ENCODE measurements around the gene DCHS1. TPM values are rescaled to one million over a fixed set of nuclear protein-coding genes. Genes with fewer than 3 reads are reported as not detected.

DCHS1 gene
- 0.11 to 0.16 TPM (median 0.14 TPM) in 5 replicates for total RNA-seq (2022; extraction: Qiagen RNA extraction; ENCODE audit: low read depth)

GRCh38 chr11:6655790-6656583 lies at the start of gene DCHS1:
TSS of gene DCHS1 (minus strand) at chr11:6655809. CDS start at chr11:6641613, 14,196 bp downstream.

GRCh38 chr11:6682936-6683861 lies 27.6 kb upstream of the DCHS1 start, which contains the start of gene MRPL17:
TSS of gene MRPL17 (minus strand) at chr11:6683340. CDS start at chr11:6683296, 44 bp downstream.

GRCh38 chr11:6619004-6619745 lies 36.4 kb downstream of the DCHS1 start, which contains the start of gene TPP1:
TSS of gene TPP1 (minus strand) at chr11:6619422. CDS start at chr11:6619400, 22 bp downstream.

GRCh38 chr11:6612213-6613041 lies 43.2 kb downstream of the DCHS1 start, which contains the start of gene TAF10:
TSS of gene TAF10 (minus strand) at chr11:6612216. CDS start at chr11:6612189, 27 bp downstream.

GRCh38 chr11:6603287-6604080 lies 52.1 kb downstream of the DCHS1 start, which contains the start of the genes ILK and RRP8:
TSS of gene ILK (plus strand) at chr11:6603774. CDS start at chr11:6604272, 498 bp downstream.
TSS of gene RRP8 (minus strand) at chr11:6603616. CDS start at chr11:6603502, 114 bp downstream.

Other genes with a start within 250 kb of the DCHS1 start
- gene APBB1, start 236.7 kb downstream of the DCHS1 start, total RNA-seq (2022; extraction: Qiagen RNA extraction; ENCODE audit: low read depth): 17.0 to 20.3 TPM (median 17.8 TPM) in 5 replicates
- 0.32 to 1.4 TPM (median 0.49 TPM) in 5 replicates for gene HPX, start 214.8 kb downstream of the DCHS1 start, total RNA-seq (2022; extraction: Qiagen RNA extraction; ENCODE audit: low read depth)
- 14.9 to 21.1 TPM (median 18.1 TPM) in 5 replicates for gene TRIM3, start 181.9 kb downstream of the DCHS1 start, total RNA-seq (2022; extraction: Qiagen RNA extraction; ENCODE audit: low read depth)
- 54.9 to 61.4 TPM (median 59.2 TPM) in 5 replicates for gene ARFIP2, start 174.5 kb downstream of the DCHS1 start, total RNA-seq (2022; extraction: Qiagen RNA extraction; ENCODE audit: low read depth)
- 26.4 to 38.9 TPM (median 37.1 TPM) in 5 replicates for gene TIMM10B, start 174.3 kb downstream of the DCHS1 start, total RNA-seq (2022; extraction: Qiagen RNA extraction; ENCODE audit: low read depth)
- gene DNHD1, start 158.5 kb downstream of the DCHS1 start, total RNA-seq (2022; extraction: Qiagen RNA extraction; ENCODE audit: low read depth): 3.3 to 3.7 TPM (median 3.5 TPM) in 5 replicates
- gene RRP8, start 52.2 kb downstream of the DCHS1 start, total RNA-seq (2022; extraction: Qiagen RNA extraction; ENCODE audit: low read depth): 27.9 to 37.6 TPM (median 34.3 TPM) in 5 replicates
- 105 to 120 TPM (median 114 TPM) in 5 replicates for gene ILK, start 52.0 kb downstream of the DCHS1 start, total RNA-seq (2022; extraction: Qiagen RNA extraction; ENCODE audit: low read depth)
- gene TAF10, start 43.6 kb downstream of the DCHS1 start, total RNA-seq (2022; extraction: Qiagen RNA extraction; ENCODE audit: low read depth): 189 to 236 TPM (median 228 TPM) in 5 replicates
- 45.1 to 54.1 TPM (median 49.2 TPM) in 5 replicates for gene TPP1, start 36.4 kb downstream of the DCHS1 start, total RNA-seq (2022; extraction: Qiagen RNA extraction; ENCODE audit: low read depth)
- gene MRPL17, start 27.5 kb upstream of the DCHS1 start, total RNA-seq (2022; extraction: Qiagen RNA extraction; ENCODE audit: low read depth): 96.4 to 125 TPM (median 98.2 TPM) in 5 replicates
- 0.05 to 0.09 TPM (median 0.06 TPM) in 3 of 5 replicates, not detected in the others for gene OR2AG2, start 116.2 kb upstream of the DCHS1 start, total RNA-seq (2022; extraction: Qiagen RNA extraction; ENCODE audit: low read depth)
- gene OR2AG1, start 127.2 kb upstream of the DCHS1 start, total RNA-seq (2022; extraction: Qiagen RNA extraction; ENCODE audit: low read depth): not detected in 5 replicates
- not detected in 5 replicates for gene OR6A2, start 143.9 kb upstream of the DCHS1 start, total RNA-seq (2022; extraction: Qiagen RNA extraction; ENCODE audit: low read depth)
- not detected in 5 replicates for gene OR10A5, start 189.9 kb upstream of the DCHS1 start, total RNA-seq (2022; extraction: Qiagen RNA extraction; ENCODE audit: low read depth)
- not detected in 5 replicates for gene OR10A2, start 207.2 kb upstream of the DCHS1 start, total RNA-seq (2022; extraction: Qiagen RNA extraction; ENCODE audit: low read depth)
- not detected in 5 replicates for gene OR10A4, start 220.8 kb upstream of the DCHS1 start, total RNA-seq (2022; extraction: Qiagen RNA extraction; ENCODE audit: low read depth)
- gene OR2D2, start 236.7 kb upstream of the DCHS1 start, total RNA-seq (2022; extraction: Qiagen RNA extraction; ENCODE audit: low read depth): not detected in 5 replicates